D721Med (cell line): ENCODE results near the gene MARK3.
"Not testable (repeated sequence)": the region's sequence is repeated elsewhere in the genome, so short reads cannot be mapped to it uniquely, and the experiment has no call there.

Experiments used
- DNase-seq: peaks from one replicate; pipeline ENCODE4 v3.0.0; 2011; ENCODE audit warnings: low spot score; ENCODE audit not compliant: insufficient read length
- FAIRE-seq: peaks from 2 replicates; lab custom pipeline; 2011; peaks lifted over from hg19 to GRCh38; lab: Jason Lieb, UNC
- TF ChIP-seq, protein P1 (sequence below): IDR thresholded peaks from 2 replicates; pipeline ENCODE4 v1.5.1; 2012; ENCODE audit warnings: mild to moderate bottlenecking, control low read depth; ENCODE audit not compliant: insufficient read depth; ENCODE audit errors: missing control alignments

Gene MARK3

DNA sequence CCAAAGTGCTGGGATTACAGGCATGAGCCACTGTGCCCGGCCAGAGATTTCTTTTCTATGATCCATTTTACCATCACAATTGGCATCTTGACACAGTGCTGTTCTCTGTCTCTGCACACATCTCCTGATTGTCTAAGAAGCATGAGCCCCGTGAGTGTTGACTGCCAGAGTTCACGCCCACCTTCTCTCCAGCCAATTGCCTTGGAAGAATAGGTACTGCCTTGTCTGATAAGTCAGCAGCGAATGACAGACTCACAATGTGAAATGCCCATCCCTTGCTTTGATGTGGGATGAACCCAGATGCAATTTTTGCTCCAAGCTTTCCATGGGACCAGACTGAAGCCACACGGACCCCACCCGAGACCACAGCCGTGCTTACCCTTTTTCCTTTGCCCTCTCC is 31.9 kb upstream of the MARK3 start:
- FAIRE-seq (no peak), DNase-seq (no peak)
- TF ChIP-seq, protein P1, sequence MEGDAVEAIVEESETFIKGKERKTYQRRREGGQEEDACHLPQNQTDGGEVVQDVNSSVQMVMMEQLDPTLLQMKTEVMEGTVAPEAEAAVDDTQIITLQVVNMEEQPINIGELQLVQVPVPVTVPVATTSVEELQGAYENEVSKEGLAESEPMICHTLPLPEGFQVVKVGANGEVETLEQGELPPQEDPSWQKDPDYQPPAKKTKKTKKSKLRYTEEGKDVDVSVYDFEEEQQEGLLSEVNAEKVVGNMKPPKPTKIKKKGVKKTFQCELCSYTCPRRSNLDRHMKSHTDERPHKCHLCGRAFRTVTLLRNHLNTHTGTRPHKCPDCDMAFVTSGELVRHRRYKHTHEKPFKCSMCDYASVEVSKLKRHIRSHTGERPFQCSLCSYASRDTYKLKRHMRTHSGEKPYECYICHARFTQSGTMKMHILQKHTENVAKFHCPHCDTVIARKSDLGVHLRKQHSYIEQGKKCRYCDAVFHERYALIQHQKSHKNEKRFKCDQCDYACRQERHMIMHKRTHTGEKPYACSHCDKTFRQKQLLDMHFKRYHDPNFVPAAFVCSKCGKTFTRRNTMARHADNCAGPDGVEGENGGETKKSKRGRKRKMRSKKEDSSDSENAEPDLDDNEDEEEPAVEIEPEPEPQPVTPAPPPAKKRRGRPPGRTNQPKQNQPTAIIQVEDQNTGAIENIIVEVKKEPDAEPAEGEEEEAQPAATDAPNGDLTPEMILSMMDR = no peak

DNA sequence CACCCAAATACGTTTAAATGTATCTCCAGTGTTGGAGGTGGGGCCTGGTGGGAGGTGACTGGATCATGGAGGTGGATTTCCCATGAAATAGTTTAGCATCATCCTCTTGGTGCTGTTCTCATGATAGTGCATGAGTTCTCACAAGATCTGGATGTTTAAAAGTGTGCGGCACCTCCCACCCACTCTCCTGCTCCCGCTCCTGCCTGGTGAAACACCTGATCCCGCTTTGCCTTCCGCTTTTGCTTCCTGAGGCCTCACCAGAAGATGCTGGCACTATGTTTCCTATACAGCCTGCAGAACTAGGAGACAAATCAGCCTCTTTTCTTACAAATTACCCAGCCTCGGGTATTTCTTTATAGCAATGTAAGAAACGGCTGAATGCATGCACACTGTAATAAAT is 31.1 kb upstream of the MARK3 start:
- FAIRE-seq (no peak), DNase-seq (no peak)
- TF ChIP-seq, protein P1 = no peak

- TF ChIP-seq, protein P1 = no peak
- DNase-seq = no peak
- no peak for FAIRE-seq
These were observed 29.1 kb upstream of the MARK3 start for GRCh38 chr14:103356024-103356682.

DNA sequence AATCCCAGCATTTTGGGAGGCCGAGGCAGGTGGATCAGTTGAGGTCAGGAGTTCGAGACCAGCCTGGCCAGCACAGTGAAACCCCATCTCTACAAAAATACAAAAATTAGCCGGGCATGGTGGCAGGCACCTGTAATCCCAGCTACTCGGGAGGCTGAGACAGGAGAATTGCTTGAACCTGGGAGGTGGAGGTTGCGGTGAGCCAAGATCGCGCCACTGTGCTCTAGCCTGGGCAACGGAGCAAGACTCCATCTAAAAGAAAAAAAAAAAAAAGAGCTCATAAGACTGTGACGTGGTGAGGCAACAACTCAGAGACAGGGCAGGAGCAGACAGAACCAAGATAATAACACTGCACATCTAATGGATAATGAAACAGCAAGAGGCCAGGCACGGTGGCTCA is 27.7 kb upstream of the MARK3 start:
- not testable (repeated sequence) for FAIRE-seq, DNase-seq

DNA sequence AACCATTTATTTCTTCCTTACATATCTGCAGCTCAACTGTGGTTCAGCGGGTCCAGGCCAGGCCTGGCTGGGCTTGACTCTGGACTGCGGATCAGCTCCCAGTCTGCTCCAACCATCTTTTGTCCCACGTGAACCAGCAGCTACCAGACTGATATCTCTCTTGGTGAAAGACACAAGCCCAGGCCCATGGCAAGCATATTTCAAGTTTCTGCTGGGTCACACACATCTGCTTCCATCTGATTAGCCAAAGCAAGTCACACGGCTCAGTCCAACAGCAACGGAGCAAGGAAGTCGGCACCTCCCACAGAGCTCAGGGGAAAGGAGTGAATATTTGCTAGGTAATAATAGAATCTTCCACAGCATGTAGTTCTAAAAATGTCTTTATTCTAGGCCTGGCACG is 24.7 kb upstream of the MARK3 start:
- DNase-seq = no peak
- TF ChIP-seq, protein P1 = no peak
- FAIRE-seq = no peak

DNA sequence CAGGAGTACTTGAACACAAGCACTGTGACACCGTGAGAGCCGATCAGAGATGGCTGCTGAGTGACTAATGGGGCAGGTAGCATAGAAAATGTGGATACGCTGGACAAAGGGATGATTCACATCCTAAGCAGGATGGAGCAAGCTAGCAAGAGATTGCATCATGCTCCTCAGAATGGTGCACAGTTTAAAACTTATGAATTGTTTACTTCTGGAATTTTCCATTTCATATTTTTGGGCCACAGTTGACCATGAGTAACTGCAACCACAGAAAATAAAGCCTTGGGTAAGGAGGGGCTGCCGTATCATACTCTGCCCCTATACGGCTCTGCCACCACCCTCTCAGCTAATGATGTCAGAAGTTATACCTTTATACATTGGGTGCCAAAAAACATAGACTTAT is 23.3 kb upstream of the MARK3 start:
- no peak for DNase-seq
- no peak for FAIRE-seq
- TF ChIP-seq, protein P1 = no peak

DNA sequence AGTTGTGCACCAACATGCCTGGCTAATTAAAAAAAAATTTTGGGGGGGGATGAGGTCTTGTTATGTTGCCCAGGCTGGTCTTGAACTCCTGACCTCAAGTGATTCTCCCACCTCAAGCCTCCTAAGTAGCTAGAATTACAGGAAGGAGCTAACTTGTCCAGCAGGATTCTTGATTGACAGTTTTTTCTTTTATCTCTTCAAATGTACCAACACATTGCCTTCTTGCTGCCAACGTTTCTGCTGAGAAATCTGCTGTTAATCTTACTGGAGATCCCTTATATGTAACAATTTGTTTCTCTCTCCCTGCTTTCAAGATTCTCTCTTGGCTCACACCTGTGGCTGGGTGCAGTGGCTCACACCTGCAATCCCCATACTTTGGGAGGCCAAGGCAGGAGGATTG is 22.4 kb upstream of the MARK3 start:
- TF ChIP-seq, protein P1 = no peak
- FAIRE-seq = no peak
- DNase-seq = no peak
